ENCODE measurements around the gene SH3RF3.

The SH3RF3 gene

GRCh38 chr2:109332880-109333279 lies 203.9 kb downstream of the SH3RF3 start:
- no peaks in the 10 kb centered on the region; a peak in 1 of 22 replicates for H3K9me3 ChIP-seq (replicated peaks in 1 of 11)
- H3K4me1 ChIP-seq = peaks cover 93 to 100% (median 99%) of the 10 kb centered on the region in 10 experiments
- peaks cover 0 to 9% (median 0%) of the 10 kb centered on the region in 11 experiments; a peak in 3 of 22 replicates for H3K36me3 ChIP-seq
- peak overlapping the region; percentile 87 to 99 (median 97) for H3K4me2 ChIP-seq
- H3K27ac ChIP-seq = peak overlapping the region in 9 of 11 experiments; percentile 78 to 90 (median 84); a peak in 19 of 22 replicates
- H4K20me1 ChIP-seq = peaks cover 0 to 99% (median 95%) of the 10 kb centered on the region in 11 experiments; a peak in 19 of 22 replicates
- no peaks in the 10 kb centered on the region for H3K27me3 ChIP-seq
- TF ChIP-seq Cebpa-rat (IDR thresholded peaks at IDR 0.05) = no peak
- peak overlapping the region in 8 of 11 experiments; percentile 70 to 82 (median 76); a peak in 14 of 22 replicates for H3K9ac ChIP-seq
- peak overlapping the region in 9 of 10 experiments; percentile 43 to 63 (median 56); a peak in 15 of 20 replicates for H3K4me3 ChIP-seq

GRCh38 chr2:109333414-109334210 lies 204.6 kb downstream of the SH3RF3 start:
- peak overlapping the region in 2 of 10 experiments; percentile 43 to 55; a peak in 3 of 20 replicates for H3K4me3 ChIP-seq

GRCh38 chr2:109335631-109336176 lies 206.7 kb downstream of the SH3RF3 start:
- H3K36me3 ChIP-seq = peaks cover 0 to 17% (median 4%) of the 10 kb centered on the region in 11 experiments; a peak in 4 of 22 replicates
- peak overlapping the region in 5 of 10 experiments; percentile 4 to 26 (median 14); a peak in 4 of 20 replicates for H3K4me3 ChIP-seq
- peak overlapping the region in 9 of 11 experiments; percentile 1 to 58 (median 25); a peak in 12 of 22 replicates for H3K9ac ChIP-seq
- H3K27ac ChIP-seq = peak overlapping the region in 9 of 11 experiments; percentile 26 to 90 (median 57); a peak in 18 of 22 replicates
- no peak for TF ChIP-seq Cebpa-rat (IDR thresholded peaks at IDR 0.05)
- peaks cover 0 to 3% (median 0%) of the 10 kb centered on the region in 11 experiments; a peak in 2 of 22 replicates for H3K9me3 ChIP-seq (replicated peaks in 1 of 11)
- peaks cover 0 to 95% (median 86%) of the 10 kb centered on the region in 11 experiments; a peak in 19 of 22 replicates for H4K20me1 ChIP-seq
- H3K27me3 ChIP-seq = no peaks in the 10 kb centered on the region
- peaks cover 80 to 90% (median 86%) of the 10 kb centered on the region in 10 experiments for H3K4me1 ChIP-seq
- peak overlapping the region; percentile 87 to 99 (median 97) for H3K4me2 ChIP-seq

More at GRCh38 chr2:109333414-109334210, 204.6 kb downstream of the SH3RF3 start:
- no peak for TF ChIP-seq Cebpa-rat (IDR thresholded peaks at IDR 0.05)
- Histone ChIP-seq H3K27ac (peak overlapping the region in 6 of 11 experiments; percentile 82 to 90 (median 87); a peak in 10 of 22 replicates), H3K4me1 (peaks cover 86 to 94% (median 92%) of the 10 kb centered on the region in 10 experiments), H3K4me2 (peak overlapping the region; percentile 87 to 99 (median 97)), H4K20me1 (peaks cover 0 to 98% (median 90%) of the 10 kb centered on the region in 11 experiments; a peak in 19 of 22 replicates), H3K27me3 (no peaks in the 10 kb centered on the region), H3K36me3 (peaks cover 0 to 16% (median 4%) of the 10 kb centered on the region in 11 experiments; a peak in 4 of 22 replicates), H3K9me3 (replicated peaks in 1 of 11) (no peaks in the 10 kb centered on the region; a peak in 1 of 22 replicates), H3K9ac (peak overlapping the region in 5 of 11 experiments; percentile 70 to 82 (median 79); a peak in 8 of 22 replicates)

GRCh38 chr2:109336296-109336695 lies 207.3 kb downstream of the SH3RF3 start:
- Histone ChIP-seq H3K4me1 (peaks cover 78 to 90% (median 86%) of the 10 kb centered on the region in 10 experiments), H3K27ac (peak overlapping the region in 8 of 11 experiments; percentile 17 to 90 (median 57); a peak in 12 of 22 replicates), H3K4me2 (peak overlapping the region; percentile 87 to 99 (median 97)), H4K20me1 (peaks cover 0 to 95% (median 86%) of the 10 kb centered on the region in 11 experiments; a peak in 19 of 22 replicates), H3K4me3 (no peak overlapping the region), H3K9me3 (replicated peaks in 1 of 11) (peaks cover 0 to 3% (median 0%) of the 10 kb centered on the region in 11 experiments; a peak in 2 of 22 replicates), H3K36me3 (peaks cover 0 to 17% (median 4%) of the 10 kb centered on the region in 11 experiments; a peak in 4 of 22 replicates), H3K9ac (peak overlapping the region in 8 of 11 experiments; percentile 1 to 58 (median 30); a peak in 9 of 22 replicates), H3K27me3 (no peaks in the 10 kb centered on the region)
- no peak for TF ChIP-seq Cebpa-rat (IDR thresholded peaks at IDR 0.05)

- Histone ChIP-seq H3K27me3 (no peaks in the 10 kb centered on the region), H3K27ac (no peak overlapping the region), H3K4me3 (no peak overlapping the region), H3K36me3 (peaks cover 0 to 17% (median 4%) of the 10 kb centered on the region in 11 experiments; a peak in 4 of 22 replicates), H3K4me2 (peak overlapping the region in 10 of 11 experiments; percentile 29 to 99 (median 97); a peak in 20 of 22 replicates), H4K20me1 (peaks cover 0 to 95% (median 86%) of the 10 kb centered on the region in 11 experiments; a peak in 19 of 22 replicates), H3K9me3 (replicated peaks in 1 of 11) (peaks cover 0 to 3% (median 0%) of the 10 kb centered on the region in 11 experiments; a peak in 2 of 22 replicates), H3K4me1 (peaks cover 72 to 90% (median 86%) of the 10 kb centered on the region in 10 experiments), H3K9ac (no peak overlapping the region)
- TF ChIP-seq Cebpa-rat (IDR thresholded peaks at IDR 0.05) = no peak
Observed at GRCh38 chr2:109337221-109337620, 208.2 kb downstream of the SH3RF3 start.

- Histone ChIP-seq H3K4me2 (peak overlapping the region; percentile 7 to 97 (median 71); a peak in 18 of 22 replicates), H3K36me3 (peaks cover 0 to 17% (median 4%) of the 10 kb centered on the region in 11 experiments; a peak in 4 of 22 replicates), H3K27me3 (no peaks in the 10 kb centered on the region), H3K9ac (no peak overlapping the region), H3K4me1 (peaks cover 56 to 90% (median 86%) of the 10 kb centered on the region in 10 experiments), H3K9me3 (replicated peaks in 1 of 11) (peaks cover 0 to 3% (median 0%) of the 10 kb centered on the region in 11 experiments; a peak in 2 of 22 replicates), H4K20me1 (peaks cover 0 to 97% (median 86%) of the 10 kb centered on the region in 11 experiments; a peak in 19 of 22 replicates), H3K27ac (no peak overlapping the region), H3K4me3 (no peak overlapping the region)
- no peak for TF ChIP-seq Cebpa-rat (IDR thresholded peaks at IDR 0.05)
Observed at GRCh38 chr2:109339519-109339966, 210.5 kb downstream of the SH3RF3 start.

GRCh38 chr2:109340381-109340780 lies 211.4 kb downstream of the SH3RF3 start:
- Histone ChIP-seq H3K36me3 (peaks cover 0 to 17% (median 4%) of the 10 kb centered on the region in 11 experiments; a peak in 4 of 22 replicates), H3K4me1 (peaks cover 51 to 90% (median 86%) of the 10 kb centered on the region in 10 experiments), H3K9me3 (replicated peaks in 1 of 11) (peaks cover 0 to 3% (median 0%) of the 10 kb centered on the region in 11 experiments; a peak in 2 of 22 replicates), H3K27ac (no peak overlapping the region), H3K9ac (0 out of 22 replicates have a peak overlapping the region, but pooled peaks of 1 of the 11 experiments have one; percentile 11), H3K27me3 (no peaks in the 10 kb centered on the region), H3K4me3 (no peak overlapping the region), H3K4me2 (peak overlapping the region; percentile 1 to 97 (median 71); a peak in 20 of 22 replicates), H4K20me1 (peaks cover 0 to 97% (median 86%) of the 10 kb centered on the region in 11 experiments; a peak in 19 of 22 replicates)
- TF ChIP-seq Cebpa-rat (IDR thresholded peaks at IDR 0.05) = no peak

Measured in BLaER1 treated with 17β-estradiol and CSF1 and Interleukin-3, amounts not matched to agents 10 nM and 100 nM (cell line).